ENCODE data around the gene ARMC5. TPM values are rescaled to one million over a fixed set of nuclear protein-coding genes. Genes with fewer than 3 reads are reported as not detected.

Gene ARMC5
- total and polyA plus RNA-seq, 8 donors: 2.3 to 18.1 (median 4.5) TPM

DNA sequence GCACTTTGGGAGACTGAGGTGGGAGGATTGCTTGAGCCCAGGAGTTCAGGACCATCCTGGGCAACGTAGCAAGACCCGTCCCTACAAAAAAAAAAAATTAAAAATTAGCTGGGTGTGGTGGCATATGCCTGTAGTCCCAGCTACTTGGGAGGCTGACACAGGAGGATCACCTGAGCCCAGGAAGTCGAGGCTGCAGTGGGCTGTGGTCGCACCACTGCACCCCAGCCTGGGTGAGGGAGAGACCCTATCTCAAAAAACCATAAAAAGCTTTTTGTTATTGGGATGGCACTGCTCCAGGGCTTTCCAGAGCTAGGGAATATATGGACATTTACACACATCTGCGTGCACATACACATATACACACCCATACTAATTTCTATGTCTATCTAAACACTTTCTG is 8.1 kb upstream of the ARMC5 start:
- peak in 1 of 6 donors; percentile 9 for DNase-seq
- FAIRE-seq: no peak
- Histone ChIP-seq H3K4me1 (peaks cover 0 to 30% (median 3%) of the 10 kb centered on the region in 3 donors), H3K27ac (no peak overlapping the region), H3K36me3 (no peaks in the 10 kb centered on the region), H3K4me3 (no peak overlapping the region), H3K9me3 (no peaks in the 10 kb centered on the region), H3K27me3 (no peaks in the 10 kb centered on the region)
- TF ChIP-seq, protein P1, sequence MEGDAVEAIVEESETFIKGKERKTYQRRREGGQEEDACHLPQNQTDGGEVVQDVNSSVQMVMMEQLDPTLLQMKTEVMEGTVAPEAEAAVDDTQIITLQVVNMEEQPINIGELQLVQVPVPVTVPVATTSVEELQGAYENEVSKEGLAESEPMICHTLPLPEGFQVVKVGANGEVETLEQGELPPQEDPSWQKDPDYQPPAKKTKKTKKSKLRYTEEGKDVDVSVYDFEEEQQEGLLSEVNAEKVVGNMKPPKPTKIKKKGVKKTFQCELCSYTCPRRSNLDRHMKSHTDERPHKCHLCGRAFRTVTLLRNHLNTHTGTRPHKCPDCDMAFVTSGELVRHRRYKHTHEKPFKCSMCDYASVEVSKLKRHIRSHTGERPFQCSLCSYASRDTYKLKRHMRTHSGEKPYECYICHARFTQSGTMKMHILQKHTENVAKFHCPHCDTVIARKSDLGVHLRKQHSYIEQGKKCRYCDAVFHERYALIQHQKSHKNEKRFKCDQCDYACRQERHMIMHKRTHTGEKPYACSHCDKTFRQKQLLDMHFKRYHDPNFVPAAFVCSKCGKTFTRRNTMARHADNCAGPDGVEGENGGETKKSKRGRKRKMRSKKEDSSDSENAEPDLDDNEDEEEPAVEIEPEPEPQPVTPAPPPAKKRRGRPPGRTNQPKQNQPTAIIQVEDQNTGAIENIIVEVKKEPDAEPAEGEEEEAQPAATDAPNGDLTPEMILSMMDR (IDR thresholded peaks at IDR 0.05): no peak
- WGBS, 2 donors: 84 to 85% methylated on average over 5 of the region's 5 CpGs
- intact Hi-C loops (cut with DNase I): no loop called here
- ATAC-seq: no peak

- no peaks in the 10 kb centered on the region for H3K36me3 ChIP-seq
- no peaks in the 10 kb centered on the region for H3K9me3 ChIP-seq
- H3K4me3 ChIP-seq: no peak overlapping the region
- DNase-seq (peak in 3 of 6 donors; percentile 53 to 79 (median 59)), ATAC-seq (peak; percentile 79 to 88 (median 84)), FAIRE-seq (no peak)
- TF ChIP-seq, protein P1 (IDR thresholded peaks at IDR 0.05): peak in 2 of 4 donors; percentile 19 to 25
- intact Hi-C loops (cut with DNase I): no loop called here
- peaks cover 3 to 36% (median 5%) of the 10 kb centered on the region in 3 donors for H3K4me1 ChIP-seq
- H3K27ac ChIP-seq: no peak overlapping the region
- H3K27me3 ChIP-seq: no peaks in the 10 kb centered on the region
- 46% methylated on average over 11 of the region's 11 CpGs for WGBS, 2 donors
Observed at GRCh38 chr16:31451681-31452351, 7.5 kb upstream of the ARMC5 start.

- H3K4me1 ChIP-seq: peaks cover 12 to 44% (median 13%) of the 10 kb centered on the region in 3 donors
- intact Hi-C loops (cut with DNase I): no loop called here
- FAIRE-seq (no peak), ATAC-seq (peak in 3 of 4 donors; percentile 37 to 55 (median 43)), DNase-seq (no peak)
- H3K4me3 ChIP-seq: no peak overlapping the region
- H3K27me3 ChIP-seq: no peaks in the 10 kb centered on the region
- peak overlapping the region in 1 of 4 donors; percentile 46 for H3K27ac ChIP-seq
- TF ChIP-seq, protein P1 (IDR thresholded peaks at IDR 0.05): no peak
- no peaks in the 10 kb centered on the region for H3K36me3 ChIP-seq
- no peaks in the 10 kb centered on the region for H3K9me3 ChIP-seq
- WGBS, 2 donors: 52 to 70% methylated on average over 3 of the region's 3 CpGs
Observed at GRCh38 chr16:31452631-31453106, 6.6 kb upstream of the ARMC5 start.

DNA sequence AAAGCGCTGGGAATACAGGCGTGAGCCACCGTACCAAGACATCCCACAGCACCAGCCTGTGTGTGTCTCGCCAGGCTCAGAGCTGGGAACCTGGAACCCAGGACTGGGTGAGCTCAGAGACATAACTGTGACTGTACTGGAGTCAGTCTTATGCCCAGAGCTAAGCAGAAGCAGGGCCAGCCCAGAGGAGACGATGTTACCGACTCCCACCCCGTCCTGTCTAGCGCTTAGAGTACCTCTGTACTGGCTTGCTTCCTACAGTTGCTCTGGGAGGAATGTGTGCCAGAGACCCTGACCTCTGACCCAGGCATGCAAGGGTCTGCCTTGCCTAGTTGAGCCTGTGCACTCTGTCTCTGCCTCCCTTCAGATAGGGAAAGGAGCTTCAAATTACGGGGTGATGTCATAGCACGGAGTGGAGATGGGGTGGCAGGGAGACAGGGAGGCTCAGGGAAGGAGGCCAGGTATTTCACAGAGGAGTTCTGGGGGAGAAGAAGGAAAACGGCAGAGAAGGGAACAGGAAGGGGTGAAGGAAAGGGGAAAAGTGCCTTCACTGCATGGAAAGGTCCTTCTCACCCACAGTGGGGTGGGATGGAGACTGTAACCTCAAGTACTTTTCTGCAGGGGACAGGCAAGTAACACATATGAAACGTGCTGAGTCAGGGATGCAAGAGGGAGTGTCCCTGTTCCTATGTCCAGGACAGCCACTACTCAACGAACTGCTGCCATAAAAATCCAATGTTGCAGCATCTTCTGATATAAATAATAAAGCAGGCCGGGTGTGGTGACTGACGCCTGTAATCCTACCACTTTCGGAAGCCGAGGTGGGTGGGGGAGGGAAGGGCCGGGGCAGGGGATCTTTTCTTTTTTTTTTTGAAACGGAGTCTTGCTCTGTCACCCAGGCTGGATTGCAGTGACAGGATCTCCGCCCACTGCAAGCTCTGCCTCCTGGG is 5.8 kb upstream of the ARMC5 start:
- H3K4me3 ChIP-seq: no peak overlapping the region
- TF ChIP-seq, protein P1 (IDR thresholded peaks at IDR 0.05): no peak
- DNase-seq: peak in 1 of 6 donors; percentile 31
- FAIRE-seq: no peak
- WGBS, 2 donors: 68 to 75% methylated on average over 20 of the region's 20 CpGs
- H3K9me3 ChIP-seq: no peaks in the 10 kb centered on the region
- ATAC-seq: no peak
- intact Hi-C loops (cut with DNase I): no loop called here
- H3K27me3 ChIP-seq: no peaks in the 10 kb centered on the region
- peaks cover 14 to 48% (median 14%) of the 10 kb centered on the region in 3 donors for H3K4me1 ChIP-seq
- H3K36me3 ChIP-seq: no peaks in the 10 kb centered on the region
- H3K27ac ChIP-seq: no peak overlapping the region
